ENCODE measurements around the gene URAD.

Gene URAD
- long read RNA-seq: 0 reads

- TF ChIP-seq, protein P1, sequence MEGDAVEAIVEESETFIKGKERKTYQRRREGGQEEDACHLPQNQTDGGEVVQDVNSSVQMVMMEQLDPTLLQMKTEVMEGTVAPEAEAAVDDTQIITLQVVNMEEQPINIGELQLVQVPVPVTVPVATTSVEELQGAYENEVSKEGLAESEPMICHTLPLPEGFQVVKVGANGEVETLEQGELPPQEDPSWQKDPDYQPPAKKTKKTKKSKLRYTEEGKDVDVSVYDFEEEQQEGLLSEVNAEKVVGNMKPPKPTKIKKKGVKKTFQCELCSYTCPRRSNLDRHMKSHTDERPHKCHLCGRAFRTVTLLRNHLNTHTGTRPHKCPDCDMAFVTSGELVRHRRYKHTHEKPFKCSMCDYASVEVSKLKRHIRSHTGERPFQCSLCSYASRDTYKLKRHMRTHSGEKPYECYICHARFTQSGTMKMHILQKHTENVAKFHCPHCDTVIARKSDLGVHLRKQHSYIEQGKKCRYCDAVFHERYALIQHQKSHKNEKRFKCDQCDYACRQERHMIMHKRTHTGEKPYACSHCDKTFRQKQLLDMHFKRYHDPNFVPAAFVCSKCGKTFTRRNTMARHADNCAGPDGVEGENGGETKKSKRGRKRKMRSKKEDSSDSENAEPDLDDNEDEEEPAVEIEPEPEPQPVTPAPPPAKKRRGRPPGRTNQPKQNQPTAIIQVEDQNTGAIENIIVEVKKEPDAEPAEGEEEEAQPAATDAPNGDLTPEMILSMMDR (IDR thresholded peaks at IDR 0.05; ENCODE audit: insufficient read depth, low read length): no peak
- no peak for TF ChIP-seq GABPA (IDR thresholded peaks at IDR 0.05; ENCODE audit: low read depth)
- Histone ChIP-seq H3K27ac (replicated peaks) (no peak within 1 kb of the TSS), H3K4me3 (replicated peaks; ENCODE audit: insufficient read depth, low read length) (no peak within 1 kb of the TSS), H3K27me3 (ENCODE audit: insufficient read depth, poor library complexity, severe bottlenecking) (no peaks in the 10 kb centered on the region)
- no peak for DNase-seq (ENCODE audit: low read depth in 1 of 2, low spot score in 1 of 2)
Measured at GRCh38 chr13:27988520-27988919, at the start of gene URAD. TSS of gene URAD (minus strand) at chr13:27988693. CDS start at chr13:27988637, 56 bp downstream.

DNA sequence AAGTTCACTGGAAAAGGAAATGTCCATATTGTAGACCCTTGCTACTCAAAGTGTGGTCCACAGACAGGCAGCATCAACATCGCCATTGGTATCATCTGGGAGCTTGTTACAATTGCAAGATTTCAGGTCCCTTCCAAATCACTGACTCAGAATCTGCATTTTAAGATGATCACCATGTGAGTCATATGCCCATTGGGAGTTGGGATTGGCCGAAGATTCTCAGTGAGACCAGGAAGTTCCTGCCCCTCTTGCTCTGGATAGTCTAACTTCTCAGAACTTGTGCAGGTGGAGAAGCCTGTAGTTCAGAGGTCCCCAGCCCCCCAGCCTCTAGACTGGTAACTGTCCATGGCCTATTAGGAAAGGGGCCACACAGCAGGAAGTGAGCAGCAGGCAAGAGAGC, 48.9 kb upstream of the URAD start:
- TF ChIP-seq GABPA (IDR thresholded peaks at IDR 0.05; ENCODE audit: low read depth) (no peak), POLR2AphosphoS5 (IDR thresholded peaks at IDR 0.05; ENCODE audit: low read depth) (no peak), SPI1 (IDR thresholded peaks at IDR 0.05; ENCODE audit: borderline replicate concordance, low read depth) (no peak; the same call in 1 of the 2 replicates)
- TF ChIP-seq, protein P2, sequence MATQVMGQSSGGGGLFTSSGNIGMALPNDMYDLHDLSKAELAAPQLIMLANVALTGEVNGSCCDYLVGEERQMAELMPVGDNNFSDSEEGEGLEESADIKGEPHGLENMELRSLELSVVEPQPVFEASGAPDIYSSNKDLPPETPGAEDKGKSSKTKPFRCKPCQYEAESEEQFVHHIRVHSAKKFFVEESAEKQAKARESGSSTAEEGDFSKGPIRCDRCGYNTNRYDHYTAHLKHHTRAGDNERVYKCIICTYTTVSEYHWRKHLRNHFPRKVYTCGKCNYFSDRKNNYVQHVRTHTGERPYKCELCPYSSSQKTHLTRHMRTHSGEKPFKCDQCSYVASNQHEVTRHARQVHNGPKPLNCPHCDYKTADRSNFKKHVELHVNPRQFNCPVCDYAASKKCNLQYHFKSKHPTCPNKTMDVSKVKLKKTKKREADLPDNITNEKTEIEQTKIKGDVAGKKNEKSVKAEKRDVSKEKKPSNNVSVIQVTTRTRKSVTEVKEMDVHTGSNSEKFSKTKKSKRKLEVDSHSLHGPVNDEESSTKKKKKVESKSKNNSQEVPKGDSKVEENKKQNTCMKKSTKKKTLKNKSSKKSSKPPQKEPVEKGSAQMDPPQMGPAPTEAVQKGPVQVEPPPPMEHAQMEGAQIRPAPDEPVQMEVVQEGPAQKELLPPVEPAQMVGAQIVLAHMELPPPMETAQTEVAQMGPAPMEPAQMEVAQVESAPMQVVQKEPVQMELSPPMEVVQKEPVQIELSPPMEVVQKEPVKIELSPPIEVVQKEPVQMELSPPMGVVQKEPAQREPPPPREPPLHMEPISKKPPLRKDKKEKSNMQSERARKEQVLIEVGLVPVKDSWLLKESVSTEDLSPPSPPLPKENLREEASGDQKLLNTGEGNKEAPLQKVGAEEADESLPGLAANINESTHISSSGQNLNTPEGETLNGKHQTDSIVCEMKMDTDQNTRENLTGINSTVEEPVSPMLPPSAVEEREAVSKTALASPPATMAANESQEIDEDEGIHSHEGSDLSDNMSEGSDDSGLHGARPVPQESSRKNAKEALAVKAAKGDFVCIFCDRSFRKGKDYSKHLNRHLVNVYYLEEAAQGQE (IDR thresholded peaks at IDR 0.05; ENCODE audit: insufficient replicate concordance, low read depth): no peak
- Histone ChIP-seq H3K4me3 (replicated peaks; ENCODE audit: insufficient read depth, low read length) (no peak overlapping the region), H3K27ac (replicated peaks) (no peak overlapping the region; the same call in 1 of the 2 replicates), H3K27me3 (ENCODE audit: insufficient read depth, poor library complexity, severe bottlenecking) (no peaks in the 10 kb centered on the region)
- DNase-seq (ENCODE audit: low read depth in 1 of 2, low spot score in 1 of 2): peak in 1 of 2 experiments; percentile 29

DNA sequence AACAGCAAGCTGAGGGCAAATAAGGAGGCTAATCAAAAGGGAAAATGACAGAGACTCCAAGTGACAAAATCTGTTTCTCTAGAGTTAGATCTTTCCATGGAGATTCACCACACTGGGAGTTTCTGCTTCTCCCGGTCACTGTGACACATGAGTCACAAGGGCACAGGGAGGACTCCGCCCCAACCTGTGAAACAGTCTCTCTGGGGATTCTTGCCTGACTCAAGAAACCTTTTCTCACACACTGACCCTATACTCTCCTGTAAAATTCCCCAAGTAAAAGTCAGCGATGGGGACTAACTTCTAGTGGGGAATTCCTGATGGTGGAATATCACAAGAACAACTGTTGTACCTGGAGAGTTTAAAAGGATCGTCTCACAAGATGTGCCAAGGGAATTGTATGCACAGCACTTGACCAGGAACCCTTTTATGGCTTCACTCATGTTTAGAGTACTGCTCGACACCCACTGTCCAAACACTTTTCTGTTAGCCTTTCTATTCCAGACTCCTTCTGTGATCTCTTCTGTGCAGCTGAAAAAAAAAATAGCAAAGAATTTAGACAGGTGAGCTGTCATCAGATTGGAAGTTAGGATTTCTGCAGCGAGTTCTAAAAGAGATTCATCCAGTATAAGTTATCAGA, 46.8 kb upstream of the URAD start:
- Histone ChIP-seq H3K27ac (replicated peaks) (no peak overlapping the region; the same call in 1 of the 2 replicates), H3K27me3 (ENCODE audit: insufficient read depth, poor library complexity, severe bottlenecking) (no peaks in the 10 kb centered on the region), H3K4me3 (replicated peaks; ENCODE audit: insufficient read depth, low read length) (no peak overlapping the region)
- no peak for DNase-seq (ENCODE audit: low read depth in 1 of 2, low spot score in 1 of 2)
- TF ChIP-seq POLR2AphosphoS5 (IDR thresholded peaks at IDR 0.05; ENCODE audit: low read depth): no peak
- TF ChIP-seq, protein P2 (IDR thresholded peaks at IDR 0.05; ENCODE audit: insufficient replicate concordance, low read depth): no peak

DNA sequence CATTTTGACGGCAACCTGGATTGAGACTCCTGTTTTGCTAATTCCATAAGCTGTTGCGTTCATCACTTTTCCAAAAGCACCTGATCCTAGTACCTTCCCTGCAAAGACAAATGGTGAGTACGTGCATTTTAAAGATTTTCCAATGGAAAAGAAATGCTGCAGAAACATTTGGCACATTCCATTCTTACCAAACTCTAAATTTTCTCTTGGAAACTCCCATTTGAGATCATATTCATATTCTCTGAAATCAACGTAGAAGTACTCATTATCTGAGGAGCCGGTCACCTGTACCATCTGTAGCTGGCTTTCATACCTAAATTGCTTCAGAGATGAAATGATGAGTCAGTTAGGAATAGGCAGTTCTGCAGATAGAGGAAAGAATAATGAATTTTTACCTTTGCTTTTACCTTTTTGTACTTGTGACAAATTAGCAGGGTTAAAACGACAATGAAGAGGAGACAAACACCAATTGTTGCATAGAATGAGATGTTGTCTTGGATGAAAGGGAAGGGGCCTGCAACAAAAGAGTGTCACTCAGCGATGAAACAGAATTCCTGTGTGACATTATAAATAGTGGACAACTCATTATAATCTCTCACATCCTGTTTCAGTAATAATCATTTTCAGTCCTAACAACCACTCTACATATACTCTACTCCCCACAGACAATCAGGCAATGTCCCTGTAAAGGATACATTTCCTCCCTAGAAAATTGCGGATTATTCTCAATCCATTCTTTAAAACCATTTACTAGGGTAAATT, 45.6 kb upstream of the URAD start:
- Histone ChIP-seq H3K4me3 (replicated peaks; ENCODE audit: insufficient read depth, low read length) (no peak overlapping the region), H3K27ac (replicated peaks) (peak overlapping the region; percentile 77), H3K27me3 (ENCODE audit: insufficient read depth, poor library complexity, severe bottlenecking) (no peaks in the 10 kb centered on the region)
- DNase-seq (ENCODE audit: low read depth in 1 of 2, low spot score in 1 of 2): no peak
- TF ChIP-seq POLR2AphosphoS5 (IDR thresholded peaks at IDR 0.05; ENCODE audit: low read depth) (no peak), SPI1 (IDR thresholded peaks at IDR 0.05; ENCODE audit: borderline replicate concordance, low read depth) (no peak), GABPA (IDR thresholded peaks at IDR 0.05; ENCODE audit: low read depth) (no peak)
- TF ChIP-seq, protein P2 (IDR thresholded peaks at IDR 0.05; ENCODE audit: insufficient replicate concordance, low read depth): no peak
- TF ChIP-seq, protein P1 (IDR thresholded peaks at IDR 0.05; ENCODE audit: insufficient read depth, low read length): no peak
